Caco-2 (cell line): ENCODE measurements around the gene CPZ. TPM values are rescaled to one million over a fixed set of nuclear protein-coding genes. Genes with fewer than 3 reads are reported as not detected.
A peak's percentile ranks its signal among the peaks of the same experiment; 100 is the strongest.

Experiments
- BruUV-seq: library from RNA; stranded (reverse); fragments of 400-500 nt; replicated peaks from 2 replicates; lab custom pipeline; 2021; lab: Mats Ljungman, UMichigan
- CTCF ChIA-PET: fragments of 300-600 bp; sonication (Branson Sonifier 250); formaldehyde crosslinking; loops from one replicate; lab custom pipeline; 2022; ENCODE audit warnings: antibody characterized with exemption; lab: Charles Lee
- POLR2A ChIA-PET: fragments of 300-600 bp; sonication (Branson Sonifier 250); formaldehyde crosslinking; loops from one replicate; lab custom pipeline; 2022; ENCODE audit warnings: antibody characterized with exemption; lab: Charles Lee
- DNase-seq, 2 experiments: peaks; one replicate each; pipeline versions ENCODE4 v3.0.0 to v3.0.0-alpha.2; 2020 to 2022
- H3K27me3 ChIP-seq: replicated peaks from 2 replicates; pipeline ENCODE4 v1.6.0; 2011; ENCODE audit warnings: low read length; ENCODE audit not compliant: control insufficient read depth, insufficient read depth
- H3K36me3 ChIP-seq: 2 replicates; pipeline ENCODE4 v1.5.1; 2011; ENCODE audit warnings: low read length; ENCODE audit not compliant: control insufficient read depth, insufficient read depth
- H3K4me1 ChIP-seq: fragments of 250-450 bp; sonication (Bioruptor Pico); 2 replicates; pipeline ENCODE4 v1.5.1; 2020; ENCODE audit warnings: mild to moderate bottlenecking
- H3K4me3 ChIP-seq: 2 replicates; pipeline ENCODE4 v1.5.1; 2011; ENCODE audit warnings: low read depth, mild to moderate bottlenecking, control low read depth, low read length
- H3K9me3 ChIP-seq: fragments of 250-450 bp; sonication (Bioruptor Pico); 2 replicates; pipeline ENCODE4 v1.5.1; 2020; ENCODE audit warnings: mild to moderate bottlenecking, moderate library complexity
- H3K27ac Mint-ChIP-seq: one replicate; pipeline ENCODE4 v1.8.0; 2022; ENCODE audit warnings: mixed read lengths; ENCODE audit not compliant: unreplicated experiment
- H3K27me3 Mint-ChIP-seq: one replicate; pipeline ENCODE4 v1.8.0; 2022; ENCODE audit warnings: mixed read lengths; ENCODE audit not compliant: insufficient read depth, unreplicated experiment
- H3K36me3 Mint-ChIP-seq: one replicate; pipeline ENCODE4 v1.8.0; 2022; ENCODE audit warnings: mild to moderate bottlenecking, mixed read lengths; ENCODE audit not compliant: insufficient read depth, unreplicated experiment
- H3K4me1 Mint-ChIP-seq: one replicate; pipeline ENCODE4 v1.8.0; 2022; ENCODE audit warnings: low read depth, mixed read lengths; ENCODE audit not compliant: unreplicated experiment
- H3K4me3 Mint-ChIP-seq: one replicate; pipeline ENCODE4 v1.8.0; 2022; ENCODE audit warnings: mild to moderate bottlenecking, moderate library complexity, mixed read lengths; ENCODE audit not compliant: unreplicated experiment
- H3K9me3 Mint-ChIP-seq: one replicate; pipeline ENCODE4 v1.8.0; 2022; ENCODE audit warnings: mixed read lengths; ENCODE audit not compliant: unreplicated experiment
- intact Hi-C: fragments of 100-400 bp; cut with micrococcal nuclease; formaldehyde crosslinking; loops from one replicate; pipeline ENCODE4 v1.10.0; 2022; ENCODE audit not compliant: unreplicated experiment
- total RNA-seq: library from RNA; stranded (reverse); gene quantifications from 2 replicates; pipeline ENCODE4 v1.2.3, GENCODE V29; 2022
- TF ChIP-seq, protein P1 (sequence below), 2 experiments: fragments of 200-600 bp in 1 of 2; IDR thresholded peaks; 1 replicate in 1 of 2; 2 replicates in 1 of 2; pipeline versions ENCODE4 v1.5.1 to v1.8.0; 2011 to 2022; ENCODE audit warnings: antibody characterized with exemption in 1 of 2, control low read depth in 1 of 2, inconsistent platforms in 1 of 2, low read depth in 1 of 2, low read length in 1 of 2, mild to moderate bottlenecking in 1 of 2, moderate library complexity in 1 of 2; ENCODE audit not compliant: insufficient read depth in 1 of 2, severe bottlenecking in 1 of 2, unreplicated experiment in 1 of 2

CPZ gene
- total RNA-seq, 1 experiment from 2014 or later: 7.7 TPM

- ChIA-PET POLR2A (no interaction called here), CTCF (no interaction called here)
- intact Hi-C loops: loop anchor here (5.0 kb wide), 1 partner anchor 38 kb away; no protein-coding TSS in a partner anchor
- no peaks in the 10 kb centered on the region for H3K27me3 Mint-ChIP-seq
- no peak for DNase-seq
- Histone ChIP-seq H3K9me3 (no peaks in the 10 kb centered on the region), H3K4me1 (peaks cover 15% of the 10 kb centered on the region), H3K4me3 (no peak overlapping the region), H3K27me3 (no peaks in the 10 kb centered on the region), H3K36me3 (no peaks in the 10 kb centered on the region)
- H3K4me1 Mint-ChIP-seq: peaks cover 23% of the 10 kb centered on the region
- H3K4me3 Mint-ChIP-seq: no peak overlapping the region
- BruUV-seq: no TSS peak
- H3K27ac Mint-ChIP-seq: no peak overlapping the region
- peaks cover 6% of the 10 kb centered on the region for H3K36me3 Mint-ChIP-seq
- TF ChIP-seq, protein P1, sequence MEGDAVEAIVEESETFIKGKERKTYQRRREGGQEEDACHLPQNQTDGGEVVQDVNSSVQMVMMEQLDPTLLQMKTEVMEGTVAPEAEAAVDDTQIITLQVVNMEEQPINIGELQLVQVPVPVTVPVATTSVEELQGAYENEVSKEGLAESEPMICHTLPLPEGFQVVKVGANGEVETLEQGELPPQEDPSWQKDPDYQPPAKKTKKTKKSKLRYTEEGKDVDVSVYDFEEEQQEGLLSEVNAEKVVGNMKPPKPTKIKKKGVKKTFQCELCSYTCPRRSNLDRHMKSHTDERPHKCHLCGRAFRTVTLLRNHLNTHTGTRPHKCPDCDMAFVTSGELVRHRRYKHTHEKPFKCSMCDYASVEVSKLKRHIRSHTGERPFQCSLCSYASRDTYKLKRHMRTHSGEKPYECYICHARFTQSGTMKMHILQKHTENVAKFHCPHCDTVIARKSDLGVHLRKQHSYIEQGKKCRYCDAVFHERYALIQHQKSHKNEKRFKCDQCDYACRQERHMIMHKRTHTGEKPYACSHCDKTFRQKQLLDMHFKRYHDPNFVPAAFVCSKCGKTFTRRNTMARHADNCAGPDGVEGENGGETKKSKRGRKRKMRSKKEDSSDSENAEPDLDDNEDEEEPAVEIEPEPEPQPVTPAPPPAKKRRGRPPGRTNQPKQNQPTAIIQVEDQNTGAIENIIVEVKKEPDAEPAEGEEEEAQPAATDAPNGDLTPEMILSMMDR (IDR thresholded peaks at IDR 0.05; ENCODE audit: insufficient read depth in 1 of 2, low read depth in 1 of 2, low read length in 1 of 2, severe bottlenecking in 1 of 2, unreplicated experiment in 1 of 2): no peak
- H3K9me3 Mint-ChIP-seq: no peaks in the 10 kb centered on the region
Observed at GRCh38 chr4:8570201-8570600, 22.4 kb upstream of the CPZ start.

DNA sequence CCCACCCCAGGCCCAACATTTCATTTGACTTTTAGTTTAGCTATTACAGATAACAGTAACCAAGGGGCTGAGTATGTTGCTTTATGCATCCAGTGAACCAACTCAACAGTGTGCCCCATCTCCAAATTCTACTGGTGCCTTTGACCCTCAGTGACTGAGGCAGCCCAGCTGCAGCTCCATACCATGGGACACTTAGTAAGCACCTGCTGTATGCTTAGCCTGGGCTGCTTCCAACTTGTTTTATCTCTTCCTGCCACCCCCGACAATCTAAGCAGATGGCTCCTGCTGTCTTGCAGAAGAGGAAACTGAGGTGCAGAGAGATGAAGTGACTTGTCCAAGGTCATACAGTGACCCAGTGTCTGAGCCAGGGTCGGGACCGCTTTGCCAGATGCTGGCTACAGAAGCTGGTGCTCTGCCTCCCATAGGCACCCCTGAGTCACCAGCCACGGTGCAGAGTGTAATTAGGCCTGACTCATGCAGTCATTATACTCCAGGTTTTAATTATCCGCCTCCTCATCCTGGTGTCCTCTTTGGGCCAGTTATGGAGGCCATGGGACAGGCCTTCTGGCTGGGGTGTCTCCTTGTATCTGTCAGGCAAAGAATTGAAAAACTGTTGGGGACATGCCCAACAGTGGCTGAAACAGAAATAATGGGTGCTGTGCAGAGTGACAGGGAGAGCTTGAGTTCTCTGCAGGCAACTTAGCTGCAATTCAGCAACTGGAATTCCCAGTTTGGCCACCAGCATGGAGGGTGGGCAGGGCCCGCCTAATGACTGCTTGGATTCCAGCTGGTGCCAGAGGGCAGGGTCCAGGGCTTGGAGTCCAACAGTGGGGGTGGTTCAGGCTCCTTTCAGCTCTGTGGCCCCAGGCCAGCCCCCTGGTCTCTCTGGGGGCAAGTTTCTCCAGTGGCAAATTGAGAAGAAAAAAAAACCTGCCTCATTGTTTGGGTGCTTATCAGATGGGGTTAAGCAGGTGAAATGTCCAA lies 20.6 kb upstream of the CPZ start:
- Histone ChIP-seq H3K4me3 (no peak overlapping the region), H3K4me1 (peaks cover 15% of the 10 kb centered on the region), H3K27me3 (no peaks in the 10 kb centered on the region), H3K36me3 (no peaks in the 10 kb centered on the region), H3K9me3 (no peaks in the 10 kb centered on the region)
- TF ChIP-seq, protein P1 (IDR thresholded peaks at IDR 0.05; ENCODE audit: insufficient read depth in 1 of 2, low read depth in 1 of 2, low read length in 1 of 2, severe bottlenecking in 1 of 2, unreplicated experiment in 1 of 2): no peak
- DNase-seq: peak; percentile 59 to 69
- H3K36me3 Mint-ChIP-seq: peaks cover 6% of the 10 kb centered on the region
- peaks cover 2% of the 10 kb centered on the region for H3K27me3 Mint-ChIP-seq
- H3K4me3 Mint-ChIP-seq: no peak overlapping the region
- no TSS peak for BruUV-seq
- H3K27ac Mint-ChIP-seq: no peak overlapping the region
- intact Hi-C loops: loop anchor here (5.0 kb wide), 1 partner anchor 40 kb away; no protein-coding TSS in a partner anchor
- no peaks in the 10 kb centered on the region for H3K9me3 Mint-ChIP-seq
- CTCF ChIA-PET: interaction anchor here (0.7 to 1.2 kb wide), 3 partner anchors 12 to 16 kb away, joined by 3 to 6 read pairs (median 5); no protein-coding TSS in a partner anchor
- peaks cover 19% of the 10 kb centered on the region for H3K4me1 Mint-ChIP-seq
- POLR2A ChIA-PET: no interaction called here

GRCh38 chr4:8573266-8573665 lies 19.3 kb upstream of the CPZ start:
- no TSS peak for BruUV-seq
- POLR2A ChIA-PET: no interaction called here
- Histone ChIP-seq H3K36me3 (no peaks in the 10 kb centered on the region), H3K9me3 (no peaks in the 10 kb centered on the region), H3K4me3 (no peak overlapping the region), H3K27me3 (no peaks in the 10 kb centered on the region), H3K4me1 (peaks cover 13% of the 10 kb centered on the region)
- peaks cover 14% of the 10 kb centered on the region for H3K4me1 Mint-ChIP-seq
- H3K27me3 Mint-ChIP-seq: peaks cover 10% of the 10 kb centered on the region
- TF ChIP-seq, protein P1 (IDR thresholded peaks at IDR 0.05; ENCODE audit: insufficient read depth in 1 of 2, low read depth in 1 of 2, low read length in 1 of 2, severe bottlenecking in 1 of 2, unreplicated experiment in 1 of 2): no peak
- H3K27ac Mint-ChIP-seq: no peak overlapping the region
- H3K36me3 Mint-ChIP-seq: peaks cover 6% of the 10 kb centered on the region
- intact Hi-C loops: loop anchor here (5.0 kb wide), 1 partner anchor 41 kb away; no protein-coding TSS in a partner anchor
- H3K4me3 Mint-ChIP-seq: no peak overlapping the region
- CTCF ChIA-PET: no interaction called here
- peak in 1 of 2 experiments; percentile 9 for DNase-seq
- no peaks in the 10 kb centered on the region for H3K9me3 Mint-ChIP-seq
